ENCODE measurements around the gene GART.
"Not testable (repeated sequence)": the region's sequence is repeated elsewhere in the genome, so short reads cannot be mapped to it uniquely, and the experiment has no call there.

Gene GART

GRCh38 chr21:33511639-33512038, 30.3 kb downstream of the GART start:
- no peak for DNase-seq

- DNase-seq: no peak
These were observed 31.1 kb downstream of the GART start for GRCh38 chr21:33510826-33511225.

GRCh38 chr21:33507003-33507402, 34.9 kb downstream of the GART start:
- not testable (repeated sequence) for DNase-seq

DNA sequence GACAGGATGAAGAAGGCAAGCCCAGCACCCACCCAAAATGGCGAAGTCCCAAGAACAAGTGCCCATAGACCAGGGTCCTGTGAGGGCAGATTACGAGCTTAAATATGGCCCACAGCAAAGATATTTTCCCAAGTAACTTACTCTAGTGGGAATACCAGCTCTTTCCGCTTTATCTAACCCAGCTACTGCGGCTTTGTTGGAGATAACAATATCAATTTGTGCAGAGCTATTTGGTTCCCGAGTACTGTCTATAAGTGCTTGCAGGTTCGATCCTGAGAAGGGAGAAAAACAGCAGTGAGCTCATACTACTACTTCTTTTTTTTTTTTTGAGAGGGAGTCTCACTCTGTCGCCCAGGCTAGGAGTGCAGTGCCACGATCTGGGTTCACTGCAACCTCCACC, 36.1 kb downstream of the GART start:
- DNase-seq: no peak

DNA sequence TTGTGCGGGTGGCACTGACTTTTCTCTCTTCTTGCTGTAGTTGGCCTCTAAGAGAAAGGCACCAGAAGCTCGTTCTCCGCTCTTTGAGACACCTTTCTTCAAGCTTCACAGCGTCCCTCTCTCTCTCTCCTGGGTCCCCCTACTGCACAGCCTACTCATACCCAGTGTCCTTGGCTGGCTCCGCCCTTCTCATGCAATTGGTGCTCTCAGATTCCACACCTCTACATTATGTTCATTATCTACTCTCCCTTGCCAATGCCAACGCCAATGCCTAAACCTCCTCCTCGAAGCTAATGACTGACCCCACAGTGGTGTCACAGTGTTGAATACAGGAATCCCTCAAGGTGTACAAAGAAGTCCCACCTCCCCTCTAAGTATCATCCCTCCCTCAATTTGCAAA, 45.6 kb downstream of the GART start:
- DNase-seq: no peak

DNA sequence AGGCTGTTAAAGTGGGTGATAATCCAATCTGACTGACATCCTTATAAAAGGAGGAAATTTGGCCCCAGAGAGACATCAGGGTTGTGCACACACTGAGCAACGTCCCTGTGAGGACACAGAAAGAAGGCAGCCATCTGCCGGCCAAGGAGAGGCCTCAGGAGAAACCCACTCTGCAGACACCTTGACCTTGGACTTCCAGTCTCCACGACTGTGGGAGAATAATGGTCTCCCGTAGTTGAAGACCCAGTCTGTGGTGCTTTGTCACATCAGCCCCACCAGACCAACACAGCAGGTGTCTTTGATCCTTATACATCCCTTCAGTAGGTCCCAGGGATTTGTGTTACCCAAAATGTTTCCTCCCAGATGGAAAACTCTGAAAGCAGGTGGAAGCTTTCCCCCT, 46.2 kb downstream of the GART start:
- no peak for DNase-seq

- DNase-seq: no peak
These were observed 48.2 kb downstream of the GART start for GRCh38 chr21:33493756-33494155.

DNA sequence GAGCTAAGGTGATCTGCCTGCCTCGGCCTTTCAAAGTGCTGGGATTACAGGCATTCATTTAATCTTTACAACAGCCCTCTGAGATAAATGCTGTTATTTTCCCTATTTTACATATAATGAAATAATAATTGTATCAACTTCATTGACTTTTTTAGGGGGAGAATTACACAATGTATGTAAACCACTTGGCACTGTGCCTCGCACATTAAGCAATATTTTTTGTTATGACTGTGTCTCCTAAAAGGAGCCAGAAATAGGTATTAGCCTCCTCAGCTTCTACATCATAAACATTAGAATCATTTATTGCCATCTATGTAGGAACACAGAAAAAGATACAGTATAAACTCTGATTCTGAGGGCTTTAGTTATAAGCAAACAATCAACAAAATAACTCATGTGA, 49.3 kb downstream of the GART start:
- DNase-seq: no peak

- peak; percentile 89 for DNase-seq
These were observed 50.4 kb downstream of the GART start, which contains the start of gene DNAJC28 for GRCh38 chr21:33491373-33492102. Gene DNAJC28 (minus strand): TSS chr21:33491716. CDS start chr21:33489393, 2,323 bp downstream.

GRCh38 chr21:33490991-33491372, 50.9 kb downstream of the GART start:
- no peak for DNase-seq

DNA sequence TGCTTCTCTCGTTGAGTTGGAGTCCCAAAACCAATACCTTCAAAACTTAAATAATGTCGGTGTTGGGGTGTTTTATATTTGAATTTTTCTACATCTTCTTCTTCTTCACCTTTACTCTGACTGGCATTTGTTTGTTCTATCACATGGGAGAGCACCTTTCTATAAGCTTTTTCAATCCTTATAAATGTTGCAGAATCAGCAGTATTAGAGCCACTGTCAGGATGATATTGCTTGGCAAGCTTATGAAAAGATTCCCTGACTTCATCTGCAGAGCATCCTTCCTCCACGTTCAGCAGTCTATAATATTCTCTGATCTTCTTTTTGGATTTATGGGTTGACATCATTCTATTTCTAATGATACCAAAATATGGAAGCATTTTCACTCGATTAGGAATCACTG, 53.0 kb downstream of the GART start:
- DNase-seq: no peak

DNA sequence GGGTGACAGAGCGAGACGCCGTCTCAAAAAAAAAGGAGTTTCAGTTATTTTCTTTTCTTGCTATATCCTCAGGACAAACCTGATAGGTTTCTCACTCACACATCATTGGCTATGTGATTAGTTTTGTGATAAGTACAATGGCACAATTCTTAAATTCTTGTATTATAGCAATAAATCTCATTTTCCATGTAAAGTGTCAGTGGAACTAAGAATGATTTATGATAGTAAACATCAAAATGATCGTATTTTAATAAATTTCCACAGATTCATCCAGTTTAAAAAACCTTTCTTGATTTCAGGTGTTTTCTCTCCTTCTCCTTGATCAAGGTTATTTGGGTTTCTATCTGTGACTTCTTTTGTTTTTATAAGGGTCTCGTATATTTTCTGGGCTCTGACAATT, 53.9 kb downstream of the GART start:
- DNase-seq: no peak

GRCh38 chr21:33481314-33481943, 60.5 kb downstream of the GART start:
- DNase-seq: no peak

DNA sequence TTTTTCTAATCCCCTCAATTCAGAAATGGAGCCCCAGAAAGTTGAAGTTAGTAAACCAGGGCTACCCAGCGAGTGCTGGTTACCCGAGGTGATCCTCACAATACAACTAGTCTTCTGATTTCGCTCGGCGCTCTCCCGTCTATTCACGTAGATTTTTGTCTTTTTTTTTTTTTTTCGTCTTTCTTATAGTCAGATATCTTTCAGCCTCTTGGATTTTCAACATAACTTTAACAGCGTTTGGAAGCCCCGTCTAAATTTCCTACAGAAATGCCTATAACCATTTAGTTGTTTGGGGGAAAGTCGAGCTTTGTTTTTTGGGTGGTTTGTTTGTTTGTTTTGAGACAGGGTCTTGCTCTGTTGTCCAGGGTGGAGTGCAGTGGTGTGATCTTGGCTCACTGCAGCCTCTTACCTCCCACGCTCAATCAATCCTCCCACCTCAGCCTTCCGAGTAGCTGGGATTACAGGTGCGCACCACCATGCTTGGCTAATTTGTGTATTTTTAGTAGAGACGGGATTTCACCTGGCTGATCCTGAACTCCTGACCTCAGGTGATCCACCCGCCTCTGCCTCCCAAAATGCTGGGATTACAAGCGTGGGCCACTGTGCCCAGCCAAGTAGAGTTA, 61.3 kb downstream of the GART start:
- DNase-seq: no peak

DNA sequence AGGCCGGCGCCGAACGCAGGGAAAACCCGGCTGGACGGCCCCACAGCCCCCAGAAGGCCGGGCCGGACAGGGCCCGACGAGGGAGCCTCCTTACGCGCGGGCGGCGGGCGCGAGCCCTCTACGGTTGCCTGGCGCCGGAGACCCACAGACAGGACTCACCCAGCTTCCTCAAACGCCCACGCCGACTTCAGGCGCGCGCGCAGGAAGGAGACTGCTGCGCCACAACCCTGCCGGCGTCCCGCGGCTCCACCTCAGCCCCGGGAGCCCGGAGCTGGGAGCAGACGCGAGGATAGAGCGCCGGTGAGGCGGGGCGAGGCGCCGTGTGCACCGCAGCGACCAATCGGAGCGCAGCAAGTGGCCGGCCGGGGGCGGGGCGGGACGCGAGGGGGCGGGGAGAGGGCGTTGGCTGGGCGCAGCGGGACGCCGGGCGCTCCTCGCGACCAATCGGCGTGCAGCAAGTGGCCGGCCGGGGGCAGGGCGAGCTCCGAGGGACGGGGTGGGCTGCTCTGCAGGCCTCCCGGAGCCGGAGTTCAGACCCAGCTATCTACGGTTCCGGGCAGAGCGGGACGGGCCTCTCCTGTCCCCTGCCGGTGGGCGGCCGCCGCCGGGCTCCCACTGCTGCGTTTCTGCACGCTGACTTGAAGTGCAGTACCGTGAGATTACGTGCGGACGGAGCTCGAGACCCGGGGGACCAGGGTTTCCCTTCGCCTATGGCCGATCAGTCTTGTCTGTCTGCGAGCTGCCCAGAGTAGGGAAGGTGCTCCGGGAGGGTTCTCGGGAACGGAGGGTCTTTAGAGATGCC, 62.0 kb downstream of the GART start, which contains the start of gene TMEM50B:
Gene TMEM50B, minus strand, starts transcription at position 296 of the 802 bp plus-strand sequence. CDS start 11,089 bp downstream, outside the sequence.
- DNase-seq: peak; percentile 97

- DNase-seq: peak; percentile 48
These were observed 62.8 kb downstream of the GART start for GRCh38 chr21:33478935-33479678.

GRCh38 chr21:33478182-33478581, 63.7 kb downstream of the GART start:
- no peak for DNase-seq

DNA sequence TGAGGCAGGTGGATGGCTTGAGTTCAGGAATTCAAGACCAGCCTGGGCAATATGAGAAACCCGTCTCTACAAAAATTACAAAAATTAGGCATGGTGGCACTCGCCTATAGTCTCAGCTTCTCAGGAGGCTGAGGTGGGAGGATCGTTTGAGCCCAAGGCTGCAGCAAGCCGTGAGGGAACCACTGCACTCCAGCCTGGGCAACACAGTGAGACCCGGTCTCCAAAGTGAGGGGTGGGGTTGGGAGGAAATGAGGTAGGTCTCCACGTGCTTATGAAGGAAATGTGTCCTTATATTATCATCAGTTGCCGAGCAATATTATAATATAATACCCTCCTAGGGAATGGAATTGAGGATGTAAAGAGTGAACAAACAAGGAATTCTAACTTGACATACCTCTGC, 64.9 kb downstream of the GART start:
- no peak for DNase-seq

DNA sequence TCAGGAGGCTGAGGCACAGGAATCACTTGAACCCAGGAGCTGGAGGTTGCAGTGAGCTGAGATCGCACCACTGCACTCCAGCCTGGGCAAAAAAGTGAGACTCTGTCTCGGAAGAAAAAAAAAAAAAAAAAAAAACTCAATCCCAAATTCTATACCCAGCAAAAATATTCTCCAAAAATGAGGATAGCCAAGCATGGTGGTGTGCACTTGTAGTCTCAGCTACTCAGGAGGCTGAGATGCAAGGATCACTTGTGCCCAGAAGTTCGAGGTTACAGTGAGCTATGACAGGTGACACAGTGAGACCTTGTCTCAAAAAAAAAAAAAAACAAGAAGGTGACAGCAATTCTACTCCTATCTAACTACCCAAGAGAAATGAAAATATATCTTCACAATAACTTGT, 68.6 kb downstream of the GART start:
- DNase-seq: no peak

DNA sequence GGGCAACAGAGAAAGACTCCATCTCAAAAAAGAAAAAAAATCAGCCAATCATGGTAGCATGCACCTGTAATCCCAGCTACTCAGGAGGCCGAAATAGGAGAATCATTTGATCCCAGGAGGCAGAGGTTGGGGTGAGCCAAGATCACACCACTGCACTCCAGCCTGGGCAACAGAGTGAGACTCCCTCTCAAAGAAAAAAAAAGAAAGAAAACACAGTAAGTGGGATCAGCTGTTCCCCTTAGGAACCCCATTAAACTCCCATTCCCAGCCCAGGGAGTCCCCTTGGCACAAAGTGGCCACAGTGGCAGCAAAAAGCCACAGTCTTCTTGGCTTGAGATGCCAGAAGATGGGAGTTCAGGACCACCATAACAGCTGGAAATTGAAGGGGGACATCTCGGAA, 71.2 kb downstream of the GART start:
- no peak for DNase-seq

- not testable (repeated sequence) for DNase-seq
These were observed 72.7 kb downstream of the GART start for GRCh38 chr21:33469183-33469582.

DNA sequence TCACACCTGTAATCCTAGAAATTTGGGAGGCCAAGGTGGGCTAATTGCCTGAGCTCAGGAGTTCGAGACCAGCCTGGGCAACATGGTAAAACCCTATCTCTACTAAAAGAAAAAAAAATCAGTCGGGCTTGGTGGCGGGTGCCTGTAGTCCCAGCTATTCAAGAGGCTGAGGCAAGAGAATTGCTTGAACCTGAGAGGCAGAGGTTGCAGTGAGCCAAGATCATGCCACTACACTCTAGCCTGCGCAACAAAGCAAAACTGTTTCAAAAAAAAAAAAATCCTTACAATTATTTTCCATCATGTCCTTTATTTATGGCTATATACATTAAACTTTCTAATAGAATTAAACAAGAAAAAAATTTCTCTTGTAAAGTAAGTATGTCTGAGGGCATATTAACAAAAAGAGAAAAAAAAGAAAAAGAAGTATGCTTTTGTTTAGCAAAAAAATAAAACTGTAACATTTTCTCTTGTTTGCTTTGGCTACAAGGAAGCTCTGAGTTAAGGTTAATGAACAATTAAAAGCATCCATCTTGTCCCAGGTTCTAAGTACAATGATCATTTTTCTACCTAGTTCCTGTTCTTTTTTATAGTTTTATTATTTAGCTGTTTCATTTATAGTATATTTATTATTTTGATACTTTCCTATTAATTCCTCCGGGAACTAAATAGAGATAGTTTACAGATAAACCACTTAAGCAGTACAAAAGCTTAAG, 80.2 kb downstream of the GART start:
- no peak for DNase-seq
